ENCODE measurements around the gene UCN2.
"Not testable (repeated sequence)": the region's sequence is repeated elsewhere in the genome, so short reads cannot be mapped to it uniquely, and the experiment has no call there.

The UCN2 gene

DNA sequence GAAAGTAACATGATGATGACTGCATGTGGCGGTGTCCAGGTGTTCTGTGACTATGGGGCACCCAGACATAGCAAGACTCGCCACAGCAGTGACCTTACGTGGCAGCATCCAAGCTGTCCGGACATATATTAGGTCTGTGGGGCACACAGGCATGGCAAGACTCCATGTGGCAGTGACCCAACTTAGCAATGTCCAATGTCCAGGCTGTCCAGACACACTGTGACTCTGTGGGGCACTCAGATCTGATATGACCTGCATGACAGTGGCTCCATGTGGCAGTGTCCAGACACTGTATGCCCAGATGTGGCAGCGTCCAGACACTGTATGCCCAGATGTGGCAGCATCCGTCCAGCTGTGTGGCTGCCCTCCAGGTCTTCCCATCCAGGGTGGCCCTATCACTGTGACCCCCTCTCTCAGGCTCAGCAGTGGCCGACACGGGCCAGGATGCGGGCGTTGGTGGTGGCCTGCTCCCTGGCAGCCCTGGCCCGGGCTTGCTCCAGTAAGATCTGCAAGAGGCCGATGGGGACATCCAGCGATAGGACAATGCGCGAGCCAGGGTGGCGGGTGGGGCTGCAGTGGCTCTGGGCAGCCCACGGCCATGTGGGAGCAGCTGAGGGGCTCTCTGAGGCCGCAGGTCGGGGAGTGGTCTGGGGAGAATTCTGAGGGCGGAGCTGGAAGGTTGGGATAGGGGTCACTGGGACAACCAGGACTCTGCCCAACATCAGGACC lies 1.1 kb downstream of the UCN2 start:
- DNase-seq (ENCODE audit: low spot score) = no peak

DNA sequence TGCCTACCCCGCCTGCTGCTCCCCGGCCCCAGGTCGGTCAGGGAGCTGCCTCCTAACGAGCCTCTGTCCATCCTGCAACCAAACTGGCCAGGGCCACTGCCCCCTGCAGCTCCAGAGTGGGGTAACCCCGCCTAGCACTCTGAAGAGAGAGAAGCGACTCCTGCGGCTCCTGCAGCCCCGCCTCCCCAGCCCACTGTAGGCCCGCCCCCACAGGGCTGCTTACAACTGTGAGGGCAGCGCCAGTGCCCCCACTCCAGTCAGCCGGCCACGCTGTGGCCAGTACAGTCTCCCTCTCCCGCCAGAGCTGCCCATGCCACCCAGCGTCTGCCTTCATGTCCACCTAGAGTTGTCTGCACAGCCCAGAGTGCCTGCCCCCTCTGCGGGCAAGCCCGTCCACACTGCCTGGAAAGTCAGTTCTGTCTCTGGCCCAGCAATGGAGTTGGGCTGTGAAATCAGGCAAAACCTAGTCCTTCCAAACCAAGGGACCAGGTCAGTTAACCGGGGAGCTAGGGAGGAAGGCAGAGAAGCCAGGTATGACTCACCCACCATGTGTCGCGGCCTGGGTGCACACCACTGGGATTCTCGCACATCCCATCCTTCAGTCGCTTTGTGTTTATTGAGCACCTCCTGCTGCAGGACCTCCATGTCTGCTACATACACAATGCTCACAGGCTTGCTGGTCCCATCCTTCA lies 2.4 kb downstream of the UCN2 start:
- peak; percentile 77 for DNase-seq (ENCODE audit: low spot score)

DNA sequence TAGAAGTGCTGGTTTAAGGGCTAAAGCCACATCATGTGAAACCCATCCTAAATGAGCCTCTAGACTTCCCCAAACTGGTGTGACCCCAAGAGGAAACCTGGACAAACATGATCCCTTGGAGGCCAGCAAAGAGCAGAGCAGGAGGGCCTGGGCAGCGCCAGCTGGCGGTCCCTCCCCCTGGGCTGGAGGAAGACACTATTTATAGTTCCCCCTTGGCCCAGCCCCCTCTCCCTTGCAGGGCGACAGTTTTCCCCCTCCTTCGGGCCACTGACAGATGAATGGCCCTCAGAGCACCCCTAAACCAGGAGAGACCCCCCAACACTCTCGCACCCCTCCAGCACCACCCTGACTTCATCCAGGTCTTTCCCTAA lies 2.9 kb downstream of the UCN2 start:
- DNase-seq (ENCODE audit: low spot score) = peak; percentile 15

DNA sequence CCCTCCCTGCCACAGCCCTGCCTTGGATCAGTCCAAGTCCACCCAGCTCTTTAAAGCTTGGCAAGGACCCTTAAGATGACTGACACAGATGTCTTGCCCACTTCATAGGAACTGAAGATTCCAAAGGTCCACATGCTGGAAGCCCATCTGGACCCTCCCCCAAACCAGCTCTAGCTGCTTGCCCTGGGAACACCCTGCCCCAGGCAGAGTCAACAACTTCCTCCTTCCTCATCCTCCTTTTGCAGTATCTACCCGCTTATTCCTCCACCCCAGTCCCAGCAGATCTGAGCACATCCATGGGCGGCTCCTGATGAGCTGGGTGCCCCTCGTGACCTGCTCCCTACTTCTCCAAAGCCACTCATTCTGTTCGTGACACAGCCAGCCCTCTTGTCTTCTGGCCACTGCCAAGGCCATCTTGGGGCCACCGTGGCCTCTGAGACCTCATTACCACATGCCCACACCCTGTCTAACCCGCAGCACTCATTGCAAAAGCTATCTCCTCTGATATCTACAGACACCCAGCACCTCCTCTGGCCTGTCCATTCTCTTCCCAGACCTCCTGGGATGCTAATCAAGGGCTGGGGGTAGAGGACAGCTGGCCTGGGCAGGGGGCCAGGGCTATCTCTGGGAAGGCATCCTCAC lies 5.0 kb downstream of the UCN2 start:
- DNase-seq (ENCODE audit: low spot score) = peak; percentile 14

DNA sequence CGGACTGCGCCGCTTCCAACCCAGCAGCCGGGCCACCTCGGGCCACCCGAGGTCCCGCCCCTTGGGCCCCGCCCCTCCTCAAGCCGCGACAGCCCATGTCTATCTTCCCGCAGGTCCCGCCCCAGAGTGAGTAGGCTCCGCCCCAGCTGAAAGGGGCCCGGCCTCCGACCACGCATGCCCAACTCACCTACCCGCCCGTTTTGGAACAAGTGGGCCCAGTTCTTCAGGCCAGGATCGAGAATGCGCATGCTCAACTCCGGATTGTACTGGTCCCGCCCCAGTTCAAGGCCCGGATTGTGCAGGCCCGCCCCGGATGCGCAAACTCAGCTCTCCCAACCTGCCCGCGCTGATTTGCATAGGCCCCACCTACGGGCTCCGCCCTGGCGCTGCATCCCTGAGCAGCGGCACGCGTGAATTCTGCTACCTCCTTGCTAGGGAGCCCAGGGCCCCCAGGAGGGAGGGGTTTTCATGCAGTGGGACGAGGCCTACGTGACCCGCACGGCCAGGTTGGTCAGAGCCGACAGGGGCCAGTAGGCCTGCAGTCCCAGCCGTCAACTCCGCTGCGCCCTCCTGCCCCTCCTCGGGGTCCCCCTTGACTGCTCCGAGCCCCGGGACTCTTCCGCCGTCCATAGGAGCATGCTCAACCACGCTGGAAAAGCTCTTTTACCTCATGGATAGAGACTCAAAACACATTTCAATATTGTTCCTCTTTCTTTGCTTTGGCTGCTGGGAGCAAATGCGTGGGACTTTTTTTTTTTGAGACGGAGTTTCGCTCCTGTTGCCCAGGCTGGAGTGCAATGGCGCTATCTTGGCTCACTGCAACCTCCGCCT lies 6.6 kb downstream of the UCN2 start, which contains the start of gene PFKFB4:
PFKFB4 (minus strand) TSS at position 8 of the 831 bp plus-strand sequence. CDS start 26 bp downstream, outside the sequence.
- DNase-seq (ENCODE audit: low spot score) = peak; percentile 99

DNA sequence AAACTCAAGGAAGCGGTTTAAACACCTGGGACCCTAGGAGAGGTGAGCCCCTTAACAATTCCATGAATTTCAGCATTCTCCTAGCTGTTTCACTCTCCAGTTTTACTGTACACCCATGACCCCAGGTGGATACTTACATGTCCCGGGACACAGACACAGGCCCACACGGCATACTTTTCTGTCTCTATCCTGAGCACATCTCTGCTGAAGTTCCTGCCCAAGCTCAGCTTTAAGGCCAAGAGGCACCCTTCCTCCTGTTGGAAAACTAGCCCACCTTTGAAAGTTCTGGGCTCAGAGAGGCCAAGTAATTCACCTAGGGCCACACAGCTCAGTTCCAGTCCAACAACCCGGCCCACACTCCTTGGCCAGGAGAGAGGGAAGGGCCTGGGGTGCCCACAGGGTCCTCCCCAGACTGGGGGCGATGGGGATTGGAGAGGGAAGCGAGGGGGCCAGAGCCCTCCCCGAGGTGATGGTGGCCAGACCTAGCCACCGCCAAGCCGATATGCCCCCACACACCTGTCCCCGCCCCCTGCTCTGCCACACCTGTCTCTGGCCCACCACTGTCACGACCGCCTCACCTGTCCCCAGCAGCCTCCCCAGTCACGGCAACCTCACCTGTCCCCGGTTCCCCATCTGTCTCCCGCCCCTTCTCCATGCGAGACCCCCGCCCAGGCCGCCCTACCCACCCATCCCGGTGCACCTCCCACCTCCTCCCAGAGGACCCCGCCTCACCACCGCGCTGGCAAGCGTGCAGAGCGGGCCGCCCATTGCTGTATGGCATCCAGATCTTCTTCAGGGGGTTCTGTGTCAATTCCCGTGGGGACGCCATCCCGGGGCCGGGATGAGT lies 7.4 kb downstream of the UCN2 start:
- no peak for DNase-seq (ENCODE audit: low spot score)

DNA sequence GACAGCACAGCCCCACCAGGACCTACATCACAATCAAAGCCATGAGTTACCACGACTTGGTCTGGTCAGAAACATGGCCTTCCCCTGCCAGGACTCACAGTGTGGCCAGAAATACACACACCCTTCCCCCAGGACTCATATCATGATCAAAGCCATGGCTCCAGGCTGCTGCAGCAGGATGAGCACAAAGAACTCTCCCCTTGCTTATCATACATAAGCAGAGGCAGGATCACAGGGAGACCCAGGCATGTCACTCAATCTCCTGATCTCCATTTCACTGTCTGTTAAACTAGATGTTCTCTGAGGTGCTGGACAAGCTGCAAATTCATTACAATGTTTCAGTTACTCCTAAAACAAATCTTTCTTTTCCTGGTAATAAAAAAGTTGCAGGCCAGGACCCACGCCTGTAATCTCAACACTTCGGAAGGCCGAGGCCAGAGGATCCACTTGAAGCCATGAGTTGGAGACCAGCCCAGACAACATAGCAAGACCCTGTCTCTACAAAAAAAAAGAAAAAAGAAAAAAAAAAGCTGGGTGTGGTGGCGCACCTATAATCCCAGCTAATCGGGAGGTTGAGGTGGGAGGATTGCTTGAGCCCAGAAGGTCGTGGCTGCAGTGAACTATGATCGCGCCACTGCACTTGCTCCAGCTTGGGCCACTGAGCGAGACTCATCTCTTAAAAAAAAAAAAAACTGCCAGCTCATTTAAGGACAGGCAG lies 8.2 kb downstream of the UCN2 start:
- peak; percentile 24 for DNase-seq (ENCODE audit: low spot score)

DNA sequence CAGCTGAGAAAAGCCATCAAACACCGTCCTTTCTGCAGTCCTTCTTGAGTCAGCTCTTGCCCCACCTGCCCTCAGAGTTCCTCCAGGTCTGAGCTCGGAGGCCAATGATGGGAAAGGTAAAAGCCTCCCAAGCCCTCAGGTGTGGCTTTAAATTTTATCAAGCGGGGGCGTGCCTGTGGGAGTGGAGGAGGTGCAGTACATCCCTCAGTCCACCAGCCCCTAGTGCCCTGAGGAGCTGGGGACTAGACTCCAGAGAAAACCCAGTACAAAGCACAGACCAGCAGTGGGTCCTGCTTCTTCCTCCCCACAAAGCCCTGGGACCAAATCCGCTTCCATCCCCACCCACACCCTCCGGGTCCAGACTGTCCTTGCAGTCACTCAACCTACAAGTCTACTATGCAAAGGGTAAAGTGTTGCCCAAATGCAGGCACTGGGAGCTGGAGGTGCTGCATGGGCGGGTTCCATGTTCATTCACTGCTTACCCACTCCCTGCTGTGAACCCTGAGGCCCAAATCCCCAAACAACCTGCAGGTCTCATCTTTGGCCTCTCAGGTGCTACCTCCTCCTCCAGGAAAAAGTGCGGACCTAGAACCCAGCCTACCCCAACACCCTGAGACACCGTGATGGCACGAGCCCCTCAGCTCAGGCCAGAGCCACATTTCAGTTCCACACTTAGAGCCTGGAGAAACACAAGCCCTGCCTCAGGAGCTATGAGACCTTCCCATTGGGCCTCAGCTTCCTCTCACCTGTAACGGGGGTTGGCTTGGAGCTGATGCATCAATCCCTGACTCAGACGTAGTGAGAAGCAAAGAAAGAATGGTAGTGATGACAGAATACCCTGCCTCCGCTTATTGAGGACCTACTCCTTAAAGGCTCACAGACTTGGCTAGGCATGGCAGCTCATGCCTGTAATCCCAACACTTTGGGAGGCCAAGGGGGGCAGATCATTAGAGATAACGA lies 9.4 kb downstream of the UCN2 start:
- no peak for DNase-seq (ENCODE audit: low spot score)

DNA sequence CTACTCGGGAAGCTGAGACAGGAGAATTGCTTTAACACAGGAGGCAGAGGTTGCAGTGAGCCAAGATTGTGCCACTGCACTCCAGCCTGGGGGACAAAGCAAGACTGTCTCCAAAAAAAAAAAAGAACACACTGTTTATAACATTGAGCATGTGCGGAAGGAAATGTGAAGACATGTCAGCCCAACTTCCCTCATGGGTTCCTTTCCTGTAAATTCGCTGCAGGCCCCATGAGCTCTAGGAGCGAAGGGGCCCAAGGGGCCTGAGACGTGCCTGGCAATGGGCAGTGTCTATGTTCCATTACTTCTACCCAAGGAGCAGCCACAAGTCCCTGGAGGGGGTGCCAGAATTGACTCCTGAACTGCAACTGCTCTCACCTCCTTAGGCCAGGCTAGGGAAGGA lies 10.2 kb downstream of the UCN2 start:
- no peak for DNase-seq (ENCODE audit: low spot score)

DNA sequence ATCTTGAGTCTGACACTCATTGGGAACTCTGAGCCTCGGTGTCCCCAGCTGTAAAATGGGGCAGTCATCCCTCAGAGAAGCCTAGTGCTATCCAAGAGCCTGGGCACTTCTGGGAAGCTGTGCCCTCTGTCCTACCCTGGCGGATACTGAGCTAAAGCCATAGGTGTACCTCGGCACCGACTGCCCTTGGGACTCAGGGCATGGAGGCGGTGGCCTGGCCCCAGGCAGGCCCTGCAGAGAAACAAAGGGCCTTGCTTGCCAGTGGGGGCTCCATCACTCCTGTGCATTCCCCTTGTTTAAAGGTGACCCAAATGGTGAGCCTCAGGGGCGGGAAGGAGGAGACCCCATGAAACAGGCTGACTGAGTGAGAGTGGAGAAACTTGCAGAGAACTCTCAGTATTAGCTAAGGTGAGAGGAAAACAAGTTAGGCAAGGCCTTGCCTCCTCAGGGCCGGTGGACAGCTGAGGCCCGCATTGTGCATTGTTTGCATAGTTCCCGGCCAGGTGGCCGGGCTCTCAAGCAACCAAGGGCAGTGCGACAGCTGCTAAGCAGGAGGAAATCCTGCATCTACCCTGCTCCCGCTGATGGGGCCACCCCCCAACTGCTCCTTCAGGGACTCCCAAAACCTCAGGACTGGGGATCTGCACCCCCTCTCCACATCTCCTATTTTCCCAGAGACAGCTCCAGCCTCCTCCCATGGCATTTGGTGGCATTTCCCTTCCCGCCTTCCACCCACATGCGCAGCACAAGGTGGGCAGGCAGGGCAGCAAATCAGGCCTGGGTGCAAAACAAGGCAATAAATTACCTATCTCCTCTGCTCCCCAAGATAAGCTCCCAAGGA lies 11.2 kb downstream of the UCN2 start:
- no peak for DNase-seq (ENCODE audit: low spot score)

DNA sequence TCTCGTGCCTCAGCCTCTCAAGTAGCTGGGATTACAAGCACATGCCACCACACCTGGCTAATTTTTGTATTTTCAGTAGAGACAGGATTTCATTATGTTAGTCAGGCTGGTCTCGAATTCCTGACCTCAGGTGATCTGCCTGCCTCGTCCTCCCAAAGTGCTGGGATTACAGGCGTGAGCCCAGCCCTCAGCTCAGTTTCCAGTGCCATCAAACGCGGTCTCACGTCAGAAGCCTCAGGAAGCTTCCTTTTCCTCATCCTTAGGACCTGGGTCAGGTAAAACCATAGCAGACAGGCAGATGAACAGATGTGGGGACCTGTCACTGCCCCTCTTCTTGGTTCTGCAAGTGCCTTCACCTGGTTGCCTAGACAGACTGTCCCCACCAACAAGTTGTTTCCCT lies 11.9 kb downstream of the UCN2 start:
- DNase-seq (ENCODE audit: low spot score) = not testable (repeated sequence)

DNA sequence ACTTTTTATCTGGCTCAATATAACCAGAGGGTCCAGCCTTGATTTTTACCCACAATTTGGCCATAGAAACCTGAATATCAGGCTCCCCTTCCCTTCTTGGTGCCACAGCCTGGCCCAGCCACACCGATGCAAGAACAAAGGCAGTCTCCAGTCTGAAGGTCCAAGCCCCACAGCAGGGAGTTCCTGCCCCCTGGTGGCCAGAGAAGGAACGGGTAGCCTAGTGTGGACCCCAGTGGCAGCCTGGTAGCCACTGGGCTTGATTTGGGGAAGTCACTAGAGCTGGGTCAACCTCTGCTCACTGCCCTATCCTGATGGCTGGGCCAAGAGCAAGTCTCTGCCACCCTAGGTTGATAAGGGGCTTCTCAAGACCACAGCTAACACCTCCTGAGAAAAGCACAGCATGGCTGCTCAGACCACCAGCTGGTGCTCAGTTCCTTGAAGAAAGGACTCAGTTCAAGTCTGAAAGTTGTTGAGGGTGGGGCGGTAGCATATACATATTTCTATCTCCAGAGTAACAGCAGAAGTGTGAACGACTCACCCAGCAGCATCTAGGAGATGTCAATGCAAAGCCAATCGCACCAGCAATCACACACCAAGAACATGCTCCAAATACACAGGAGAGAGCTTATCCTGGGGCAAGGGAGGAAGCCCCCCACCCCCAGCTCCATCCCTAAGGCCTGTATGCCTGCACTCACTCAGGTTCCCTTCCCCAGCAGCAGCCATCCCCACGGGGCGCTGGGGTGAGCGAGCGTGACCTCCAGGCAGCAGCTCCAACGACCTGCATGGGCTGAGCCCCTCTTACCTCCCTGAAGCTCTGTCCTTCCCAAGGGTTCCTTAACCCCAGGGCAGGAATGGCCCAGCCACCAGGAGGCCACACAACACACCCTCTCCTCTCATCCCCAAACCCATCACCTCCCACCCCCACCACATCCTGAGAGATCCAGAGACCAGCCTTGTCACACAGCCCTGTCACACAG lies 14.6 kb downstream of the UCN2 start:
- DNase-seq (ENCODE audit: low spot score) = peak; percentile 78

DNA sequence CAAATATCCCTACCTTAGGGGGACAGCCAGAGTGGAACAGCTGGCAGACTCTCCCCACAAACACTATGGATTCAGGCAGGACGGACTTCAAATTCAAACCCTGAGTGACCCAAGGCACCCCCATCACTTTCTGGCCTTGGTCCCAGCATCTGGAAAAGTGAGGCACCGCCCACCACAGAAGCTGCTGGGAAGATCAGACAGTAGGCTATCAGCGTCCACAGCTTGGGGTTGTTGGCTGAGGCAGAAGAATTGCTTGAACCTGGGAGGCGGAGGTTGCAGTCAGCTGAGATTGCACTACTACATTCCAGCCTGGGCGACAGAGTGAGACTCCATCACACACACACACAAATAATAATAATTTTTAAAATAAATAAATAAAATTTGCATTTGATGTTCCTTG lies 15.5 kb downstream of the UCN2 start:
- no peak for DNase-seq (ENCODE audit: low spot score)

DNA sequence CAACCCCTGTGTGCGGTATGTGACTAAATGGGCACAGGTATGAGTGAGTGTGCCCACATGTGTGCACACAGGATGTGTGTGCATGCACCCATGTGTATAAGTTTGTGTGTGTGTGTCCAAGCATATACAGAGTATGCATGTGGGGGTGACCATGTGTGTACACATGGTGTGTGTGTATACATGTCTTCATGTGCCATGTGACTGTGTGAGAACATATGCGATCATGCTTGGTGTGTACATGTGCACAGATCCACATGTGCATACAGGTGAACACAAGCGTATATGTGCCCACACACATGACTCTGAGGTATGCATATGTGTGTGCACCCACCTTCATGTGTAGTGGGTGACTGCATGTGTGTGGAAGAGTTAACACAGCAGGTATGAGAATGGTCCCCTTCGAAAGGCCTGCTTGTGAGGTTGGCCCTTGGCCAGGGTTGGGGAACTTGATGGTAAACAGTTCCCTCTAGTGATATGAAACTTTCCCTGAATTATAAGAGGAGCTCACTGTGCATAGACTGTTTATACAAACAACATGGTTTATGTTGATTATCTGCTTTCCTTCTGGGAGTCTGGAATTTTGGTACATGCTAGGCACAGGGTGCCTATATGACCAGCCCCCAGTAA lies 17.3 kb downstream of the UCN2 start:
- DNase-seq (ENCODE audit: low spot score) = no peak

DNA sequence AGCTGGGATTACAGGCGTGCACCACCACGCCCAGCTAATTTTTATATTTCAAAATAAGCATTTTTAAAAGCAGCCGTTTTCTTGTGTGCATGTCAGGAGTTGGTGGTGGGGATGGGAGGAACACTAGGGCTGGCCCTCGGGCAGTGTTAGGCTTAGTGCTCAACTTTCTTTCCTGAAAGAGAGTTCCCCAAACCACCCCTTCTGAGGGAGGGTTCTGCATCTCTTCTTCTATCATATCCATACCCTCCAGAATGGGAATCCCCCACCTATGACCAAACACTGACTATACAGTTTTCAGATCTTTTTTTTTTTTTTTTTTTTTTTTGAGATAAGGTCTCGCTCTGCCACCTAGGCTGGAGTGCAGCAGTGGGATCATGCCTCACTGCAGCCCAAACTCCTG lies 19.4 kb downstream of the UCN2 start:
- DNase-seq (ENCODE audit: low spot score) = no peak

DNA sequence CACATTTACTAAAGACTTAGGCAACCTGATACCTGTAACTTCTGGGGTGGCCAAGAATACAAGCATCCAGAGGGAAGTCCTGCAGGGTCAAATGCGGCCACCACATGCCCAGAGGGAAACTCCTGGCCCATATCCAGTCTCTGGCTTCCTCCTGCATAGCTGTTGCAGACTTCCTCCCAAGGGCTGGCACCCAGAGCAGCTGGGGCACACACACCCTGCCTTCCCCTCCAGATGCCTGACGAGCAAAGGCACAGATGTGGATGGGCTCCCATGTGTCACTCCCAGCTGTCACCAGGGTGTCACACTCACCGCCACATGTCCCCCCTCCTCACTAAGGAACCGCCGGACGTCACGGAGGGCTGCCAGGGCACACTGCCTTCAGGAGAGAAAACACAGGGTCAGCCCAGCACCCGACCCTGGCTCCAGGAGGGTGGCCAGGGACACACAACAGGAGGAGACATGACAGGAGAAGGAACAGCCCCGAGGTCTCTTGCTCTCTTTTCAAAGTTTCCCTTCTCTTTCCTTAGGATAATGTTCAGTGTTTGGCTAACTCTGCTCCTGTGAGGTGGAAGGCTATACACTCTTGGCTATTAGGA lies 20.2 kb downstream of the UCN2 start:
- no peak for DNase-seq (ENCODE audit: low spot score)

All from SK-N-DZ (cell line).